GM12892 (cell line): ENCODE results near the gene EPHA4.

Experiments used
- POLR2A ChIP-seq: IDR thresholded peaks from 2 replicates; pipeline ENCODE4 v1.6.1; 2011; ENCODE audit warnings: low read depth, low read length, control low read depth
- POLR2AphosphoS5 ChIP-seq: IDR thresholded peaks from 2 replicates; pipeline ENCODE4 v1.6.1; 2011; ENCODE audit warnings: low read depth, low read length, control low read depth

GRCh38 chr2:221549143-221549542 lies 23.0 kb downstream of the EPHA4 start:
- TF ChIP-seq POLR2A = no peak
- no peak for TF ChIP-seq POLR2AphosphoS5
